ENCODE data around the gene POP4.

The POP4 gene

GRCh38 chr19:29628661-29629385 lies 22.7 kb downstream of the POP4 start:
- ChIA-PET CTCF (no interaction called here), POLR2A (ENCODE audit: low non-redundant PET) (no interaction called here)
- no peak for TF ChIP-seq CTCF (conservative IDR thresholded peaks at IDR 0.05; ENCODE audit: low read depth)
- H3K27ac ChIP-seq = no peak overlapping the region
- DNase-seq (ENCODE audit: low spot score) = no peak

- H3K27ac ChIP-seq = no peak overlapping the region
- ChIA-PET CTCF (interaction anchor here (0.7 to 1.1 kb wide), 3 partner anchors 28 to 87 kb away, joined by 3 read pairs; no protein-coding TSS in a partner anchor), POLR2A (ENCODE audit: low non-redundant PET) (no interaction called here)
- TF ChIP-seq CTCF (conservative IDR thresholded peaks at IDR 0.05; ENCODE audit: low read depth) = no peak
- DNase-seq (ENCODE audit: low spot score) = no peak
Measured at GRCh38 chr19:29629836-29630534, 23.9 kb downstream of the POP4 start.

- ChIA-PET POLR2A (ENCODE audit: low non-redundant PET) (no interaction called here), CTCF (interaction anchor here (0.7 kb wide), 1 partner anchor 38 kb away, joined by 3 read pairs; no protein-coding TSS in a partner anchor)
- H3K27ac ChIP-seq = no peak overlapping the region
- no peak for DNase-seq (ENCODE audit: low spot score)
- TF ChIP-seq CTCF (conservative IDR thresholded peaks at IDR 0.05; ENCODE audit: low read depth) = no peak
Measured at GRCh38 chr19:29630655-29631054, 24.6 kb downstream of the POP4 start.

GRCh38 chr19:29631450-29631849 lies 25.4 kb downstream of the POP4 start:
- no peak for TF ChIP-seq CTCF (conservative IDR thresholded peaks at IDR 0.05; ENCODE audit: low read depth)
- ChIA-PET CTCF (no interaction called here), POLR2A (ENCODE audit: low non-redundant PET) (no interaction called here)
- no peak for DNase-seq (ENCODE audit: low spot score)
- H3K27ac ChIP-seq = no peak overlapping the region

GRCh38 chr19:29634002-29634401 lies 27.9 kb downstream of the POP4 start:
- no peak for TF ChIP-seq CTCF (conservative IDR thresholded peaks at IDR 0.05; ENCODE audit: low read depth)
- POLR2A ChIA-PET (ENCODE audit: low non-redundant PET) = interaction anchor here (0.6 kb wide), 1 partner anchor 34 kb away, joined by 3 read pairs; no protein-coding TSS in a partner anchor
- no peak for DNase-seq (ENCODE audit: low spot score)
- CTCF ChIA-PET = interaction anchor here (0.5 kb wide), 1 partner anchor 61 kb away, joined by 3 read pairs; no protein-coding TSS in a partner anchor
- no peak overlapping the region for H3K27ac ChIP-seq

GRCh38 chr19:29634423-29635130 lies 28.5 kb downstream of the POP4 start:
- ChIA-PET POLR2A (ENCODE audit: low non-redundant PET) (interaction anchor here (0.6 kb wide), 2 partner anchors 31 to 34 kb away, joined by 3 read pairs; partner anchors contain the start of gene PLEKHF1), CTCF (interaction anchor here (0.5 kb wide), 1 partner anchor 60 kb away, joined by 3 read pairs; no protein-coding TSS in a partner anchor)
- no peak for TF ChIP-seq CTCF (conservative IDR thresholded peaks at IDR 0.05; ENCODE audit: low read depth)
- no peak for DNase-seq (ENCODE audit: low spot score)
- H3K27ac ChIP-seq = no peak overlapping the region

All from RWPE1 (cell line).